Ovary (tissue), 9 donors: ENCODE results near the gene UBAP1L. TPM values are rescaled to one million over a fixed set of nuclear protein-coding genes. Genes with fewer than 3 reads are reported as not detected.
"Not testable (repeated sequence)": the region's sequence is repeated elsewhere in the genome, so short reads cannot be mapped to it uniquely, and the experiment has no call there.

Experiments
- DNase-seq, 5 donors: peaks; one replicate each; pipeline ENCODE4 v3.0.0-alpha.2; 2019 to 2020
- H3K27ac ChIP-seq, 2 donors: fragments of 200-600 bp; one replicate each; pipeline versions ENCODE4 v1.5.1 to v1.8.0; 2019 to 2022
- H3K27me3 ChIP-seq: fragments of 200-600 bp; one replicate; pipeline ENCODE4 v1.8.0; 2022
- H3K36me3 ChIP-seq: fragments of 200-600 bp; sonication (generic); one replicate; pipeline ENCODE4 v1.5.1; 2019
- H3K4me1 ChIP-seq: one replicate; pipeline ENCODE4 v1.8.1; 2013; ENCODE audit warnings: mild to moderate bottlenecking, moderate library complexity; ENCODE audit not compliant: insufficient read depth
- H3K4me3 ChIP-seq: fragments of 200-600 bp; sonication (generic); one replicate; pipeline ENCODE4 v1.5.1; 2017
- H3K9me3 ChIP-seq, 2 donors: fragments of 200-600 bp in 1 of 2; sonication (generic) in 1 of 2; one replicate each; pipeline versions ENCODE4 v1.5.1 to v1.8.1; 2013 to 2019; ENCODE audit warnings: mild to moderate bottlenecking in 1 of 2, moderate library complexity in 1 of 2
- CTCF ChIP-seq, 3 donors: fragments of 450-650 bp in 2 of 3; fragments of 200-600 bp in 1 of 3; IDR thresholded peaks; one replicate each; pipeline versions ENCODE4 v1.5.1 to v1.8.0; 2016 to 2022; ENCODE audit warnings: antibody characterized with exemption in 3 of 3, mild to moderate bottlenecking in 1 of 3
- EP300 ChIP-seq: sonication (generic); formaldehyde crosslinking; IDR thresholded peaks from one replicate; pipeline ENCODE4 v1.6.1; 2017; ENCODE audit warnings: antibody characterized with exemption
- POLR2A ChIP-seq: fragments of 450-650 bp; IDR thresholded peaks from one replicate; pipeline ENCODE4 v1.6.1; 2017; ENCODE audit warnings: antibody characterized with exemption, mild to moderate bottlenecking, moderate library complexity
- WGBS, 3 donors: extraction: QIAGEN DNeasy Blood & Tissue Kit in 1 of 3; methylation state at CpG; one replicate each; pipeline versions ENCODE4 v1.1.5 to v1.1.7; 2013 to 2017; 5-methylcytosine and 5-hydroxymethylcytosine counted together
- intact Hi-C, 4 donors: fragments of 100-400 bp; cut with DNase I; formaldehyde crosslinking; loops; one replicate each; pipeline versions ENCODE4 v1.11.0 to v1.15.1; 2022 to 2023
- polyA plus RNA-seq, 2 donors: library from polyadenylated mRNA; stranded (reverse); fragments of 200-250 nt in 1 of 2; fragments of 350-450 nt in 1 of 2; fragmentation: Illumina TruSeq in 1 of 2; extraction: RNeasy Lipid Tissue Mini Kit (QIAGEN cat#74804) in 1 of 2; gene quantifications; one replicate each; pipeline ENCODE4 v1.2.3, GENCODE V29; 2013 to 2014
- total RNA-seq, 7 donors: library from RNA; depleted of rRNA in 2 of 7; stranded (reverse); fragments of >200 nt in 2 of 7; fragmentation: NEBNext Ultra II Directional in 3 of 7; extraction: Animal tissue kit (Norgen Biotek cat#: 25700) in 3 of 7; gene quantifications; one replicate each; pipeline versions ENCODE4 v1.1.0 to v1.2.4, GENCODE V29; 2016 to 2023
- donor health status: DM: no; HTN: no; CAD: no; lungs with moderate emphysema.
- donor health status: DM: no; HTN: no; CAD: no.
- donor health status: Bipolar disorder and iron deficiency.
- donor health status: DM: yes; HTN: yes; CAD: no.
- donor health status: DM: no; HTN: no; CAD: no.
- donor health status: DM: yes; HTN: yes; CAD: no.

Gene UBAP1L
- total and polyA plus RNA-seq, 9 donors: 2.5 to 9.9 (median 6.5) TPM

- no peak for DNase-seq
- TF ChIP-seq EP300 (no peak), CTCF (IDR thresholded peaks at IDR 0.05) (no peak), POLR2A (no peak)
- Histone ChIP-seq H3K4me3 (no peak overlapping the region), H3K27me3 (no peaks in the 10 kb centered on the region), H3K9me3 (no peaks in the 10 kb centered on the region), H3K4me1 (peaks cover 2% of the 10 kb centered on the region), H3K27ac (no peak overlapping the region), H3K36me3 (no peaks in the 10 kb centered on the region)
- 86 to 94% (median 89%) methylated on average over 5 of the region's 5 CpGs for WGBS, 3 donors
- intact Hi-C loops: loop anchor here in 2 of 4 donors (2.0 kb wide), 1 partner anchor 25 kb away; no protein-coding TSS in a partner anchor
These were observed 35.4 kb downstream of the UBAP1L start for GRCh38 chr15:65079580-65079979.

- Histone ChIP-seq H3K4me3 (no peak overlapping the region), H3K27ac (no peak overlapping the region), H3K4me1 (peaks cover 2% of the 10 kb centered on the region), H3K9me3 (no peaks in the 10 kb centered on the region), H3K36me3 (no peaks in the 10 kb centered on the region), H3K27me3 (no peaks in the 10 kb centered on the region)
- DNase-seq: peak; percentile 66 to 86 (median 77)
- TF ChIP-seq CTCF (IDR thresholded peaks at IDR 0.05) (peak; percentile 35 to 70 (median 56)), POLR2A (no peak), EP300 (no peak)
- WGBS, 3 donors: 13 to 25% (median 17%) methylated on average over 23 to 24 of the region's 24 CpGs
- intact Hi-C loops: loop anchor here in 2 of 4 donors (2.0 kb wide), 1 partner anchor 23 kb away; no protein-coding TSS in a partner anchor
These were observed 37.0 kb downstream of the UBAP1L start for GRCh38 chr15:65077981-65078352.

GRCh38 chr15:65077291-65077980, 37.6 kb downstream of the UBAP1L start:
- intact Hi-C loops: no loop called here
- no peaks in the 10 kb centered on the region for H3K36me3 ChIP-seq
- H3K27me3 ChIP-seq: no peaks in the 10 kb centered on the region
- no peaks in the 10 kb centered on the region for H3K9me3 ChIP-seq
- WGBS, 3 donors: 50 to 60% (median 60%) methylated on average over 78 to 85 of the region's 85 CpGs
- H3K27ac ChIP-seq: no peak overlapping the region
- no peak overlapping the region for H3K4me3 ChIP-seq
- no peaks in the 10 kb centered on the region for H3K4me1 ChIP-seq
- TF ChIP-seq POLR2A (no peak), CTCF (IDR thresholded peaks at IDR 0.05) (no peak), EP300 (no peak)
- no peak for DNase-seq

GRCh38 chr15:65076486-65077290, 38.3 kb downstream of the UBAP1L start, which contains the start of gene KBTBD13:
KBTBD13 (plus strand) TSS chr15:65076746; CDS start chr15:65076816, 70 bp downstream.
- no peaks in the 10 kb centered on the region for H3K36me3 ChIP-seq
- 74 to 80% (median 75%) methylated on average over 72 to 73 of the region's 73 CpGs for WGBS, 3 donors
- H3K27ac ChIP-seq: no peak within 1 kb of the TSS
- TF ChIP-seq CTCF (IDR thresholded peaks at IDR 0.05): no peak
- no peak for TF ChIP-seq POLR2A
- no peak for TF ChIP-seq EP300
- H3K4me1 ChIP-seq: peaks cover 5% of the 10 kb centered on the region
- no peak within 1 kb of the TSS for H3K4me3 ChIP-seq
- no peak for DNase-seq
- intact Hi-C loops: no loop called here
- no peaks in the 10 kb centered on the region for H3K27me3 ChIP-seq
- no peaks in the 10 kb centered on the region for H3K9me3 ChIP-seq

GRCh38 chr15:65075607-65076395, 39.2 kb downstream of the UBAP1L start:
- H3K4me1 ChIP-seq, intact Hi-C loops, DNase-seq, H3K9me3 ChIP-seq, H3K36me3 ChIP-seq, H3K27ac ChIP-seq, H3K27me3 ChIP-seq, H3K4me3 ChIP-seq: not testable (repeated sequence)
- WGBS, 3 donors: 84 to 88% (median 86%) methylated on average over 12 of the region's 12 CpGs

GRCh38 chr15:65074946-65075345, 40.1 kb downstream of the UBAP1L start:
- H3K36me3 ChIP-seq, H3K9me3 ChIP-seq, H3K27me3 ChIP-seq, DNase-seq, H3K4me3 ChIP-seq, intact Hi-C loops, H3K4me1 ChIP-seq, H3K27ac ChIP-seq: not testable (repeated sequence)
- 96 to 97% (median 97%) methylated on average over 12 to 22 of the region's 22 CpGs for WGBS, 3 donors
